GM06990 (cell line): ENCODE data around the gene PTPRD.

Experiments
- DNase-seq: peaks from one replicate; pipeline ENCODE4 v3.0.0-alpha.2; 2011; ENCODE audit not compliant: insufficient read length; ENCODE audit errors: extremely low read depth
- H3K27me3 ChIP-seq: replicated peaks from 2 replicates; pipeline ENCODE4 v1.6.0; 2011; ENCODE audit warnings: low read length; ENCODE audit not compliant: control insufficient read depth, insufficient read depth
- H3K36me3 ChIP-seq: 2 replicates; pipeline ENCODE4 v1.5.1; 2011; ENCODE audit warnings: low read length; ENCODE audit not compliant: control insufficient read depth, insufficient read depth
- H3K4me3 ChIP-seq: replicated peaks from 2 replicates; pipeline ENCODE4 v1.5.1; 2011; ENCODE audit warnings: low read depth, mild to moderate bottlenecking, control low read depth, low read length
- CTCF ChIP-seq: IDR thresholded peaks from 2 replicates; pipeline ENCODE4 v1.5.1; 2011; ENCODE audit warnings: low read length, control low read depth, mild to moderate bottlenecking, inconsistent platforms; ENCODE audit not compliant: insufficient read depth, poor library complexity, severe bottlenecking

PTPRD gene

GRCh38 chr9:10048994-10049393 is 563.8 kb downstream of the PTPRD start:
- DNase-seq = no peak
- Histone ChIP-seq H3K4me3 (no peak overlapping the region), H3K36me3 (no peaks in the 10 kb centered on the region), H3K27me3 (no peaks in the 10 kb centered on the region)
- no peak for TF ChIP-seq CTCF

DNA sequence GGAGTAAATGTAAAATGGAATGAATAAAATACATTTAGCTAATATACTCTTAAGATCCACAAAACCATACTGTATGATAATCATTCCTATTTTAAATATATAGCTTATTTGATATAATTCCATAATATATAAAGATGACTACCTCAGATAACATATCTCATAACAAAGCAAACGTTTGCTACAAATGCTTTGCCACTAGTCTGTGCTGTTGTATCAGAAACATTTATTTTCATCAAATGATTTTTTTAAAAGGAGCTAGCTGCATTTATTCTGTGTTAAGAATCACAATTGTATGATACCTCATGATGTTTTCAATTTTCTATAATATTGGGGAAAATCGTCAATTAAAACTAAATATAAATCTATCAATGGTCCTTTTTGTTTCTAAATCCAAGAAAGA is 567.2 kb downstream of the PTPRD start:
- no peaks in the 10 kb centered on the region for H3K27me3 ChIP-seq
- no peak for DNase-seq
- no peak overlapping the region for H3K4me3 ChIP-seq
- TF ChIP-seq CTCF = no peak
- H3K36me3 ChIP-seq = no peaks in the 10 kb centered on the region

DNA sequence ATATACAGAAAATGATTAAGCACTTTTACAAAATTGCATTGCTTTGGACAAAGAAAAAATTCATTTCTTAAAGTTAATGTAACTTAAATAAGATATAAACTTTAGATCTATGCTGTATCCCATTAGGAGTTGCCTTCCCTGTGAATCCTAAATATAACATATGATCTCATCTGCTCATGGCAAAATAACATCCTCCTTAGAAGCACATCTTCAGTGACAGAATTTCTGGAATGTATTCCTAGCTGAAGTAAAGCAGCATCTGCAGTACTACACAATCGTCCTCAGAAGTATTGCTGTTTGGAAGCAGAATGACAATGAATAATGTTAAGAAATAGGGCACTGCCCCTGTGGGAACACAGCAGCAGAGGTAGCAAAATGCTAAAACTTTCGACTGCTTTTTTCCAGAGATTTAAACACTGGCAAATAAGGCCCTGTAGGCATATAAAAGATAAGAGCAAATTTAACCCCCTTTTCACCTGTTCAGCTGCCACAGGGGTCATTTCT is 571.0 kb downstream of the PTPRD start:
- H3K4me3 ChIP-seq = no peak overlapping the region

GRCh38 chr9:10036095-10036494 is 576.7 kb downstream of the PTPRD start:
- H3K4me3 ChIP-seq = no peak overlapping the region
- H3K36me3 ChIP-seq = no peaks in the 10 kb centered on the region
- no peaks in the 10 kb centered on the region for H3K27me3 ChIP-seq
- TF ChIP-seq CTCF = no peak
- no peak for DNase-seq

More for the DNA sequence above, 571.0 kb downstream of the PTPRD start:
- DNase-seq = no peak
- no peak for TF ChIP-seq CTCF
- no peaks in the 10 kb centered on the region for H3K36me3 ChIP-seq
- H3K27me3 ChIP-seq = no peaks in the 10 kb centered on the region

DNA sequence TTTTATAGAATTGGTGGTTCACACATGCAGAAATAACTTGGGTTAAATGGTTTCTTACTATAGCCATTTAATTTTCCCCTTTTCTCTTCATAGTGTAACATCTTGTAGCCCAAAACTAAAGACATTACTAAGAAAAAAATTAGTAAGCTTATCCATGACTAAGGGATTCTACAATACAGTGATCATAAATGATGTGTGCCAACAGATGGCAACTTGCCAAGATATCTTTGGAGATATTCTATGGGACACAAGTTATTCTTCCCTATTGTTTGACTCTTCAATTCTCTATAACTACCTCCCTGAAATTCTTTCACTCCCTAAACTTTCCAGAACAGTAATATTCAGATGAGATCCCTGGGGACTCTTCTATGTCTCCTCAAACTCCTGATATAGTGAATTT is 580.6 kb downstream of the PTPRD start:
- no peak for DNase-seq
- Histone ChIP-seq H3K4me3 (no peak overlapping the region), H3K27me3 (no peaks in the 10 kb centered on the region), H3K36me3 (no peaks in the 10 kb centered on the region)
- TF ChIP-seq CTCF = no peak

DNA sequence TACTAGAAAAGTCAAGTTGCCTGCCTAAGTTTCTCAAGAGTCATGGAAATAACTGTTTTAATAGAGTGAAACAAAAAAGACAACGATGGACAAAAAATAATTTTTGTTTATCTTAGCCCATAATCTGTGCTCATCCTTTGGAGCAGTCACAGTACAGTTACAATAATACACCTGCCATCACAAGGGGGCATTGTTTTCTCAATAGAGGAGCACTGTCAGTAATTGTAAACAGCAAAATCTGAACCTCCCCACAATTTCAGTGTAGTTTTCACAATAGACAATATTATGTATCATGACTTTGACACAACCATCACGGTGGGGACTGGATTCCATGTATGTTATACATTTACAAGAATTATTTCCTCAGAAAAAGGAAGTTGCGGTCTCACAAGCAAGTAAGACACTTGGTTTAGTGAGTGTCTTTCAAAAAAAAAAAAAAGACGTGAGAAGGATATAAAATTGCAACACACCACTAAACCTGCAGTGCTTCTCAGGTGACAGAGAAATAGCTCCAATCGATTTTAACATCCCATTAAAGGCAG is 586.3 kb downstream of the PTPRD start:
- H3K27me3 ChIP-seq = no peaks in the 10 kb centered on the region
- no peaks in the 10 kb centered on the region for H3K36me3 ChIP-seq
- DNase-seq = no peak
- no peak for TF ChIP-seq CTCF
- H3K4me3 ChIP-seq = no peak overlapping the region
